Progenitor cell of endocrine pancreas (in vitro differentiated cells): ENCODE measurements around the gene CASKIN1. TPM values are rescaled to one million over a fixed set of nuclear protein-coding genes. Genes with fewer than 3 reads are reported as not detected.

Experiments used
- DNase-seq: peaks from one replicate; pipeline ENCODE4 v3.0.0; 2021; ENCODE audit warnings: low spot score; ENCODE audit not compliant: unreplicated experiment
- H3K27ac Mint-ChIP-seq: 2 replicates; pipeline ENCODE4 v1.8.0; 2021; ENCODE audit warnings: mild to moderate bottlenecking, moderate library complexity, mixed read lengths
- H3K27me3 Mint-ChIP-seq: 2 replicates; pipeline ENCODE4 v1.8.0; 2021; ENCODE audit warnings: mixed read lengths
- H3K36me3 Mint-ChIP-seq: 2 replicates; pipeline ENCODE4 v1.8.0; 2022; ENCODE audit warnings: mixed read lengths; ENCODE audit not compliant: insufficient read depth
- H3K4me1 Mint-ChIP-seq: 2 replicates; pipeline ENCODE4 v1.8.0; 2021; ENCODE audit warnings: low read depth, mixed read lengths
- H3K4me3 Mint-ChIP-seq: 2 replicates; pipeline ENCODE4 v1.8.0; 2021; ENCODE audit warnings: low read depth, mild to moderate bottlenecking, moderate library complexity, mixed read lengths
- H3K9me3 Mint-ChIP-seq: 2 replicates; pipeline ENCODE4 v1.8.0; 2021; ENCODE audit warnings: low read depth, mixed read lengths
- total RNA-seq: library from RNA; stranded (reverse); gene quantifications from 2 replicates; pipeline ENCODE4 v1.2.1, GENCODE V29; 2021
- TF ChIP-seq, protein P1 (sequence below): fragments of 200-600 bp; sonication (generic); IDR thresholded peaks from one replicate; pipeline ENCODE4 v1.5.0; 2021; ENCODE audit warnings: antibody characterized with exemption, mild to moderate bottlenecking; ENCODE audit not compliant: unreplicated experiment

The CASKIN1 gene
- total RNA-seq, 1 donor from 2014 or later, result 13.1 TPM

DNA sequence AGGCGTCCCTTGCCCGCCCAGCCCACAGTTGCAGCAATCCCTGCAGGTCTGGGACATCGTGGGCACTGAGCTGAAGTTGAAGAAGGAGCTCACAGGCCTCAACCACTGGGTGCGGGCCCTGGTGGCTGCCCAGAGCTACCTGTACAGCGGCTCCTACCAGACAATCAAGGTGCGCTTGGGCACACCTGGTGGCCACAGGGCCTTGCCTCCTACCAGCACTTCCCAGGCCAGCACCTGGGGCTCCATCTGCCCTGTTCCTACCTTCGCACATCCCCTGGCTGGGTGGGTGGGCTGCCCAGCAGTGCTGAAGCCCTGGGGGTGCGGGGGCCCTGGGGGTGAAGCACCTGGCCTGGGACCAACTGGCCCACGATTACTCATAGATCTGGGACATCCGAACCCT, 21.0 kb downstream of the CASKIN1 start:
- no peaks in the 10 kb centered on the region for H3K27me3 Mint-ChIP-seq
- H3K4me1 Mint-ChIP-seq, result no peaks in the 10 kb centered on the region
- no peaks in the 10 kb centered on the region for H3K9me3 Mint-ChIP-seq
- H3K4me3 Mint-ChIP-seq, result no peak overlapping the region
- DNase-seq, result no peak
- H3K27ac Mint-ChIP-seq, result no peak overlapping the region
- TF ChIP-seq, protein P1, sequence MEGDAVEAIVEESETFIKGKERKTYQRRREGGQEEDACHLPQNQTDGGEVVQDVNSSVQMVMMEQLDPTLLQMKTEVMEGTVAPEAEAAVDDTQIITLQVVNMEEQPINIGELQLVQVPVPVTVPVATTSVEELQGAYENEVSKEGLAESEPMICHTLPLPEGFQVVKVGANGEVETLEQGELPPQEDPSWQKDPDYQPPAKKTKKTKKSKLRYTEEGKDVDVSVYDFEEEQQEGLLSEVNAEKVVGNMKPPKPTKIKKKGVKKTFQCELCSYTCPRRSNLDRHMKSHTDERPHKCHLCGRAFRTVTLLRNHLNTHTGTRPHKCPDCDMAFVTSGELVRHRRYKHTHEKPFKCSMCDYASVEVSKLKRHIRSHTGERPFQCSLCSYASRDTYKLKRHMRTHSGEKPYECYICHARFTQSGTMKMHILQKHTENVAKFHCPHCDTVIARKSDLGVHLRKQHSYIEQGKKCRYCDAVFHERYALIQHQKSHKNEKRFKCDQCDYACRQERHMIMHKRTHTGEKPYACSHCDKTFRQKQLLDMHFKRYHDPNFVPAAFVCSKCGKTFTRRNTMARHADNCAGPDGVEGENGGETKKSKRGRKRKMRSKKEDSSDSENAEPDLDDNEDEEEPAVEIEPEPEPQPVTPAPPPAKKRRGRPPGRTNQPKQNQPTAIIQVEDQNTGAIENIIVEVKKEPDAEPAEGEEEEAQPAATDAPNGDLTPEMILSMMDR, result no peak
- peaks cover 11% of the 10 kb centered on the region for H3K36me3 Mint-ChIP-seq

- TF ChIP-seq, protein P1, result no peak
- H3K9me3 Mint-ChIP-seq, result no peaks in the 10 kb centered on the region
- H3K27ac Mint-ChIP-seq, result no peak overlapping the region
- no peak for DNase-seq
- peaks cover 11% of the 10 kb centered on the region for H3K36me3 Mint-ChIP-seq
- no peaks in the 10 kb centered on the region for H3K27me3 Mint-ChIP-seq
- H3K4me3 Mint-ChIP-seq, result no peak overlapping the region
- no peaks in the 10 kb centered on the region for H3K4me1 Mint-ChIP-seq
Observed at GRCh38 chr16:2174396-2175131, 21.8 kb downstream of the CASKIN1 start.

DNA sequence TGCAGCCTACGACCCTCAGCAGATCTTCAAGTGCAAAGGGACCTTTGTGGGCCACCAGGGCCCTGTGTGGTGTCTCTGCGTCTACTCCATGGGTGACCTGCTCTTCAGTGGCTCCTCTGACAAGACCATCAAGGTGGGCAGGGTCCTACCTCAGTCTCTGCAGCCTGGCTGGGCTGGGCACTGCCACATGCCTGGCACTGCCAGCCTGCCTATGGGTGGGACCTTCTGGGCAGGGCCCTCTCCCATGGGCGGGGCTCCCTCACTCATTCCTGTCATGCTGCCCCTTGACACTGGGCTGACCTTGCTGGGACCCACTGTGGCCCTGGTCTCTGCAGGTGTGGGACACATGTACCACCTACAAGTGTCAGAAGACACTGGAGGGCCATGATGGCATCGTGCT, 22.5 kb downstream of the CASKIN1 start:
- H3K27ac Mint-ChIP-seq, result no peak overlapping the region
- H3K27me3 Mint-ChIP-seq, result no peaks in the 10 kb centered on the region
- no peak overlapping the region for H3K4me3 Mint-ChIP-seq
- H3K9me3 Mint-ChIP-seq, result no peaks in the 10 kb centered on the region
- TF ChIP-seq, protein P1, result no peak
- peaks cover 11% of the 10 kb centered on the region for H3K36me3 Mint-ChIP-seq
- H3K4me1 Mint-ChIP-seq, result no peaks in the 10 kb centered on the region
- no peak for DNase-seq

- H3K4me3 Mint-ChIP-seq, result no peak overlapping the region
- DNase-seq, result no peak
- no peak overlapping the region for H3K27ac Mint-ChIP-seq
- no peaks in the 10 kb centered on the region for H3K27me3 Mint-ChIP-seq
- no peaks in the 10 kb centered on the region for H3K4me1 Mint-ChIP-seq
- H3K9me3 Mint-ChIP-seq, result no peaks in the 10 kb centered on the region
- peaks cover 11% of the 10 kb centered on the region for H3K36me3 Mint-ChIP-seq
- TF ChIP-seq, protein P1, result no peak
Observed at GRCh38 chr16:2173366-2173765, 23.0 kb downstream of the CASKIN1 start.

GRCh38 chr16:2172688-2173335, 23.6 kb downstream of the CASKIN1 start:
- Mint-ChIP-seq H3K9me3 (no peaks in the 10 kb centered on the region), H3K36me3 (peaks cover 11% of the 10 kb centered on the region), H3K4me1 (no peaks in the 10 kb centered on the region), H3K27ac (no peak overlapping the region), H3K4me3 (no peak overlapping the region), H3K27me3 (no peaks in the 10 kb centered on the region)
- TF ChIP-seq, protein P1, result no peak
- no peak for DNase-seq
